CD4-positive, alpha-beta T cell treated with Interleukin-21 for 1 hour (primary cell): ENCODE data around the gene ZFYVE27.

ENCODE experiments used
- DNase-seq: peaks from one replicate; pipeline ENCODE4 v3.0.0-alpha.2; 2020

ZFYVE27 gene

DNA sequence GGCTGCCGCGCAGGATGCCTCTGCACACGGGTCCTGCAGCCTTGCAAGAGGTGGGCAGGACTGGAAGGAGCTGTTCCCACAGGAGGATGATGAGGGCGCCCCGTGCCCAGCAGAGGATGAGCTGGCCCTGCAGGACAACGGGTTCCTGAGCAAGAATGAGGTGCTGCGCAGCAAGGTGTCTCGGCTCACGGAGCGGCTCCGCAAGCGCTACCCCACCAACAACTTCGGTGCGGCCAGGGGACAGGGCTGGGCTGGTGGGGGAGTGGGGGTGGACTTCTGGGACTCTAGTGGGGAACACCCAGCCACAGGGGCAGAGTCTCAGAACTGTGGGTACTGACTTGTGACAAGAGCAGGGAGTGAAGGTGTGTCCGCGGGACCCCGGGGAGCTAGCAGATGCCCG, 16.0 kb downstream of the ZFYVE27 start:
- DNase-seq, result no peak

DNA sequence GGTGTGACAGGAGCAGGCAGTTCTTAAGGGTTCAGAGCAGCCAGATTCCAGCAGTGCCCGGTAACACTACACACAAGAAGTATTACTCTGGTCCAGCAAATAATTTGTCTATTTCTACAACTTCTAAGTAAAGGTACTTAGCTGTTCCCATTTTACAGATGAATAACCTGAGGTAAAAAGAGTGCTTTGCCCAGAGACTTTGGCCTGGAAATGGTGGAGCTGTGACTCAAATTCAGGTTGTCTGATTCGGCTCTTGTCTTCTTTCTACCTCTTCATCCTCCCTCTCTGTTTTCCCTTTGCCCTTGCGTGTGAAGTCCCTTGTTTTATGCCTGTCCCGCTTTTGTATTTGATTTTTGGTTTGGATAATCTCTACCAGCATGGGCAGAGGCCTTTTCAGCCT, 17.8 kb downstream of the ZFYVE27 start:
- no peak for DNase-seq

DNA sequence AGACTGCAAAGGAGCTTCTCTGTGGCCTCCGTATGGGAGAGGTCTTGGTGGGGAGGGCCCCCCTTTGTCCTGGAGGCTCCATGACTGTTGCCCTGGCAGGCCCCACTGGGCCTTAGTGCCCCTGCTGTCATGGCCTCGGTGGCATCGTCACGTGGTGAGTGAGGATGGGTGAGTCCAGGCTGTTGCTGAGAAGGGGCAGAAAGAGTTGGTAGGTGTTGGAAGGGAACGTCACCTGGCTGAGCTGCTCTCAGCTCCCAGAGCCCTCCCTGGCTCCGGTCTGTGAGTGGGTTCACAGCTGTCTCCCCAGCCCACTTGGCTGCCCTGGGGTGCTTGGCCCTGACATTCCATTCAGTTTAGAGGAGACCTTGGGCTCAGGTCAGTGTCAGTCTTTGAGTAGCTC, 18.8 kb downstream of the ZFYVE27 start:
- no peak for DNase-seq

DNA sequence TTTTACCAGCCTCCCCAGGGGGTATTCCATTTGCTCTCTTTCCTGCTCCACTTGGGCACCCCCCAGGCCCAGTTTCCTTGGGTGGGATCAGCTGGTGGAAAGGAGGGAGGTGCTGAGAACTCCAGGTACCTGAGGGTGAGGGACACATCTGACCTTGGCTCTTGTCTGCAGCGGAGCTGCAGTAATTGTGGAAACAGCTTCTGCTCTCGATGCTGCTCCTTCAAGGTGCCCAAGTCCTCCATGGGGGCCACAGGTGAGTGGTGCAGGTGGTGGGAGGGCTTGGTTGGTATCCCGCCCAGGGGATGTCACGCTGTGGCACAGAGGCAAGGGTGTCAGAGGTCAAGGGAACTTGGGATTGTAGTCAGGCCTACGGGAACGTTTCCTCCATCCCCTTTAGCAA, 20.5 kb downstream of the ZFYVE27 start:
- DNase-seq, result no peak

DNA sequence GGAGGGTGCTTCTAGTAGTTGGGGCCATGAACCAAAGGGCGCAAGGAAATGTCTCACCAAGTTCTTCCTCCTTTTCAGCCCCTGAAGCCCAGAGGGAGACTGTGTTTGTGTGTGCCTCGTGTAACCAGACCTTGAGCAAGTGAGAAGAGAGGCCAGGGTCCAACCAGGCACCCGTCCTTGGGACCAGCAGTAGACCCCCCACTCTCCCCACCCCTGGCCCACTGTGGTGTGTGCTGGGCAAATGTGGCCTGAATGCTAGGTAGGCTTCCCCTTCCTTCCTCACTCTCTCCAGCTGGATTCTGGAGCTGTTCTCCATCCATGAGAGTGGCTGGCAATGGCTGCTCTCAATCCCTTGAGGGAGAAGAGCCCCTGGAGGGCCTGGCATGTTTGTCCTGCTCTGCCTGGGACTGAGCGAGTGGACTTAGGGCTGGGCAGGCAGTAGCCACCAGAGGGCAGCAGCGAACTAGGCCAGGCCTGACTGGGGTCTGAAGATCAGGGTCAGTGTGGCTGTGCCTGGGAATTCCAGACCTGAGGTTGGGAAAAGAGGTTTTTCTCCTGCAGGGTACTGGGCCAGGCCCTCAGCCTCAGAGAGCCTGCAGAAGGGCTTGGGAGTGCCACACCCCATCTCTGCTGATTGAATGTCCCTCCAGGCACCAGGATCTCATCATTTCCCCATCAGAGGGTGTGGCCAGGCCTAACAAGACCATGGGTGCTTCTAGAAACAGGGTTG, 22.4 kb downstream of the ZFYVE27 start:
- DNase-seq, result peak; percentile 49

DNA sequence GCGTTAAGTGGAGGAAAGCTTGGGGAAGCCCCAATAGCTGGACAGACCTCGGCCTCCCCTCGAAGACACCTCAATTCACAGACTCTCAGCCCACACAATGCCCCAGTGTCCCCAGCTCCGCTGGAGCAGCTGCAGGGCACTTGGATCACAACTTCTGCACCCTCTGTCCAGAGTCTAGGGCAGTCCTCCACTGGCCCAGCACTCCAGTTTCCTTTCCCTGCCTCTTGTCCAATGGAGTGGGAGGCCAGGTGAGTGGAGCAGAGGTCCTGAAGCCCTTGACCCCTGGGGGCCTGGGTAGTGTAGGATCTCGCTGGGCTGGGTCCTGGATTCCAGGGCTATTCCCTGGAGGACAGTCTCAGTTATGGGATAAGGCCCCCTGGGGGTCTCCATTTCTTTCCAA, 23.0 kb downstream of the ZFYVE27 start:
- no peak for DNase-seq

DNA sequence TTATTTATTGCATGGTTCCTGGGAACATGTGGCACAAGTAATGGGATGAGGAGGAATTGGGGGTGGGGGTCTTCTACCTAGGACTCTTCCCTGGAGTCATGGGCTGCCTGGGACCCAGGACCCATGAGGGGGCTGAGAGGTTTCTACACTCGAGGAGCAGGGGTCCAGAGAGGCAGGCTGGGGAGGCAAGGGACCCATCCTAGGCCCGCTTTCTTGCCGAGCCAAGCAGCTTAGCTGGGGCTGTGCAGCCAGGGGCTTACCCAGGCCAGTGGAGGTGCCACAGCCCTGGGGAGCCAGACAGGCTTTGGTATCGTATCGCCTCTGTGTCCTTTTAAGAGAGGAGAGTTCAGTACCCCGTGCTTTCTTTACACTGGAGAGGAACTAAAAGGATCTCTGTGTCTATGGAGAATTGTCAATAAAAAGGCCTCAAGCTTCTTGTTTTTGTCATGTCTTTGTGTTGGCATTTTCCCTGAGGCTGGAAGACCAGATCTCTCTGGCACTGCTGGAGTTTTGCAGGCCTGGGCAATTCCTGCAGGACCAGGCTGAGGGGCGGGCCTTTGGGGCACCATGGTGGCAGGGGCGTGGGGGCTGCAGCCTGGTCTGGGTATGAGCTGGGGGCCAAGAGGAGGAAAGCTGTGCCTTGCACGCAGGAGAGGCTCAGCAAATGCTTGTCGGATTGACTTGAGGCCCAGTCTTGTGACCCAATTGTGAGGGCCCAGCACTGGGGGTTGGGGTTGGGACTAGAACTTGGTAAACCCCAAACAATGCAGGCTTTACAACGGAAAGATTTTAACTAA, 23.7 kb downstream of the ZFYVE27 start:
- DNase-seq, result no peak

DNA sequence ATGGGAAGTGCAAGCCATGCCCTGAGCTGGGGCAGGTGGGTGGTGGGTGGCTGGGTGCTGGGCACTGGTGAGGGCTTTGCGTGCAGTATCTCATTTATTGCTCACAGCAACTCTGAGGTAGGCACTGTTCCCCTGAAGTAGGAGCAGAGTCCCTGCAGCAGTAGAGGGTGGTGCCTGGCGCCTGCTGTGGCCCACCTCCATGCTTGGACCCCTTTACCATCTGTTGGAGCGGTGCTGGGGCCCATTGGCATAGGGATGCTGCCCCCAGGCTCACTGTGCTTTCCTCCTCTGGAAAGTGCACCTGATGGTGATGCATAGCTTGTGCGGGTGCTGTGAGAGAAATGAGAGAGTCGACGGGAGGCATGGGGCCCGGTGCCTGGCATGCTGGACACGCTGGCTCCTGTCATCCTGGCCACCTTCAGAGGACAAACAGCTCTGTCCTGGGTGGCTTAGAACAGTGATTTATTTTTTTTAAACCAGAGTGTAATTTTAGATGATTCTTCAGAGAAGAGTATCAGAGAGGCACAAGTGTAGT, 24.5 kb downstream of the ZFYVE27 start:
- no peak for DNase-seq

DNA sequence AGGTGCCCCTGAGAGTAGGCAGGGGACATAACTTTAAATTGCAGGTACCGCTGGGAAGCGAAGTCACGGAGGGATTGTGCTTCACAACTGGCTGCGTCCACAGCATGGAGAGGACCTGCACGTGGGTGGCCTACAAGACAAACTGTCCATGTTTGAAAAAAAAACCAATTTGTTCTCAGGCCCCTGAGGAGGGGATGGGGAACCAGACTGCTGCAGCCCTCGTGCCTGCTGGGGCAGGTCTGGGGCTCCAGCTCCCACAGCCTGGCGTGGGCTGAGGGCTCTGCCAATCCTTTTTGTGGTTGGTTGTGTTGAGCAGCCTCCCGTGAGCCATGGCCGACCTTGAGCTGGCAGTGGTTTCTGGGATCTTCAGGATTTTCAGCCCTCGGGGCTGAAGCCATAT, 25.1 kb downstream of the ZFYVE27 start:
- no peak for DNase-seq

DNA sequence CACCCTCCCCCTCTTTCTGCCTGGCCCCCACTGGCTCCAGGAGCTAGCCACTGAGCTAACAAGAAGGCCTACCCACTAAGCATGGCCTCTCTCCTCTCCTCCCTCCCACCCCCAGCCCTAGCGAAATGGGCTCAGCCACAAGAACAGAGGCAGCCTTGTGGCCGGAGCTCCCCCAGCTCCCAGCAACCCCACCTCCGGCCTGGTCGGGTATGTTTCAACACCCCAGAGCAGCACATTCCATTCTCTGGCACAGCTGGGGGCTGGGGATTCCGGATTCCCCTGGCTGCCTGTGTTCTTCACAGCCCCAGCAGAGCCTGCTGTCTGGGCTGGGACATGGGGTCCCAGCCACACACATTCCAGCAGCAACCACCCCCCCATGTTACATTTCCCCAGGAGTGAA, 25.9 kb downstream of the ZFYVE27 start:
- no peak for DNase-seq

DNA sequence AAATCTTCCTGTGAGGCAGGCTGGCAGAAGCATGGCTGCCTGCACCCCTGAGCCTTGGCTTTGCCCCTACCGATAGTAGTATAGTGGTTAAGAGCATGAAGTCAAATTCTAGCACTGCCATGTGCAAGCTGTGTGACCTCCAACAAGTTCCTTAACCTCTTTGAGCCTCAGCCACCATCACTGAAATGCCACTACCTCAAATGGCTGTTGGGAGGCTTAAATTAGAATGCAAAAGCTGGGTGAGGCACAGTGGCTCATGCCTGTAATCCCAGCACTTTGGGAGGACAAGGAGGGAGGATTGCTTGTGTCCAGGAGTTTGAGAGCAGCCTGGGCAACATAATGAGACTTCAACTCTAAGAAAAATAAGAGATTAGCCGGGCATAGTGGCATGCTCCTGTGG, 26.5 kb downstream of the ZFYVE27 start:
- no peak for DNase-seq

DNA sequence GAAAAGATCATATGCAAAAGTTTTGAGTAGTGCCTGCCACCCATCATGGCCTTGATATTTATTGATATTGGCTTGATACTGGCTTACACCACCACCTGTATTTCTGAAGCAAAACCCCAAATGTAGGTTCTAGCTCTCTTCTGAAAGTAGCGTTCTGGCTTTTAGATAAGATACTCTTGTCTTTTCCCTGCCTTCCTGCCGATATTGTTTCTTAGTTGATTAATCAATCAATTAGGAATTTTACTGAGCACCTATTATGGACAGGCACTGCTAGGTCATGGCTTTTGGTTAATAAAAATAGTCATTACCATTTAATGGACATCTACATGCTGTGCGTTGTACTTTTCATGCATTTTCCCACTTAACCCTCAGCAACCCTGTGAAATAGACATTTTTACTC, 27.0 kb downstream of the ZFYVE27 start:
- DNase-seq, result no peak

DNA sequence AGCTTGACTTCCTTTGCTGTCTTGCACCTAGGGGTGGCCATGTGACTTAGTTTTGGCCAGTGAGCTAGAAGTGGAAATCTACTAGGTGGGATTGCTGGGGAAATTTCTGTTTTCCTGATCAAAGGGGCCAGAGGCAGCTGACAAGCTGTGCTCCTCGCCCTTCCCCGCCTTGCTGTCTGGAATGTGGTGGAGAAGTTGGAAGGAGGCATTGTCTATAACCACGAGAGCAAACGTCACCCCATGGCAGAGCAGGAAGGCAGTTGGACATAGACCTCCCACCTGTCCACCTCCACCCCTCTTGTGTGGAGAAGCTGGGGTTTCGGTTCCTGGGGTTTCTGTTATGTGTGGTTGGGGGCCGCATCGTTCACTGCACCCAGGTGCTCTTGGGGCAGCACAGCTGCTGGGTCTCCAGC, 27.6 kb downstream of the ZFYVE27 start:
- DNase-seq, result no peak

DNA sequence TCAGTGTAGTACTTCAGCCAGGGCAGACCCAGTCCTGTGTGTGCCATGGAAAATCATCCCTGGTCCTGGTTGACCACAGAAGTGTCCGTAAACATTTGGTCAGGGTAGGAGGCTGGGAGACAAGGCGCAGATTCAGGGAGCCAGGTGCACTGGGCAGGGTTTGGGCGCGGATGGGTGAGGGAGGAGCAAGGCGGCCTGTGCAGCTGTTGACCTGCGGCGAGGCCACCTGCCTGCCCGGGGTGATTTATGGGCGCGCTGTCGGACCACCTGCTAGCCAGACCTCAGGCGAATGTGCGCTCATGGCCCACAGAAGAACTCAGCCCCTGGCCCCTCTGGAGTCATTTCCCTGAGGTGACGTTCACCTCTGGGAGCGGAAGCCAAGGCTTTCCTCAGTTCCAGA, 28.3 kb downstream of the ZFYVE27 start:
- DNase-seq, result no peak

DNA sequence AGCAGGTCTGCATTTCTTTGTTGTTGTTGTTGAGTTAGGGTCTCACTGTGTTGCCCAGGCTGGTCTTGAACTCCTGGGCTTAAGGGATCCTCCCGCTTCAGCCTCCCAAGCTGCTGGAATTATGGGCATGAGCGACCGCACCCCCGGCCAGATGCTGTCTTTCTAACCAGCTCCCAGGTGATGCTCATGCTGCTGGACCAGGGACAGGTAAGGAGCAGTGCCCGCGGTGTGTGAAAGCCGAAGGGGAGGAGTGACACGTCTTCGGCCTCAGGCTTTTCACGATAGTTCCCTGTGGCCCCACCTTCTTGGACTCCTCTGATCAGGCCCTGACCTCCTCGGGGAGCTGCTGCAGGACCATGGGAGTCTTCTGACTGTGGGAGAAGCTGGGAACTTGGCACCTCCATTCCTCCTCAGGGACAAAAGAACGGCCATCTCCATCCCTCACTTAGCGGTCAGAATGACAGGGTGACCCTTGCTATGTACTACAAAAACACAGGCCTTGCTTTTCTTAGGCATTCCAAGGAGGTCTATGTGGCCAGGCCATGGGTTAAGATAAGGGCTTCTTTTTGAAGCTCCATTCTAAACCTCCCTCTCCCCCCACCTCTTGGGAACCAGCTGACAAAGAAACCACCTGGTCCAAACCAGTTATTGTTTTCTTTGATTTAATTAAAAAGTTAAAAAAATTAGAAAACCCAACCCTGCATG, 29.3 kb downstream of the ZFYVE27 start:
- DNase-seq, result no peak

DNA sequence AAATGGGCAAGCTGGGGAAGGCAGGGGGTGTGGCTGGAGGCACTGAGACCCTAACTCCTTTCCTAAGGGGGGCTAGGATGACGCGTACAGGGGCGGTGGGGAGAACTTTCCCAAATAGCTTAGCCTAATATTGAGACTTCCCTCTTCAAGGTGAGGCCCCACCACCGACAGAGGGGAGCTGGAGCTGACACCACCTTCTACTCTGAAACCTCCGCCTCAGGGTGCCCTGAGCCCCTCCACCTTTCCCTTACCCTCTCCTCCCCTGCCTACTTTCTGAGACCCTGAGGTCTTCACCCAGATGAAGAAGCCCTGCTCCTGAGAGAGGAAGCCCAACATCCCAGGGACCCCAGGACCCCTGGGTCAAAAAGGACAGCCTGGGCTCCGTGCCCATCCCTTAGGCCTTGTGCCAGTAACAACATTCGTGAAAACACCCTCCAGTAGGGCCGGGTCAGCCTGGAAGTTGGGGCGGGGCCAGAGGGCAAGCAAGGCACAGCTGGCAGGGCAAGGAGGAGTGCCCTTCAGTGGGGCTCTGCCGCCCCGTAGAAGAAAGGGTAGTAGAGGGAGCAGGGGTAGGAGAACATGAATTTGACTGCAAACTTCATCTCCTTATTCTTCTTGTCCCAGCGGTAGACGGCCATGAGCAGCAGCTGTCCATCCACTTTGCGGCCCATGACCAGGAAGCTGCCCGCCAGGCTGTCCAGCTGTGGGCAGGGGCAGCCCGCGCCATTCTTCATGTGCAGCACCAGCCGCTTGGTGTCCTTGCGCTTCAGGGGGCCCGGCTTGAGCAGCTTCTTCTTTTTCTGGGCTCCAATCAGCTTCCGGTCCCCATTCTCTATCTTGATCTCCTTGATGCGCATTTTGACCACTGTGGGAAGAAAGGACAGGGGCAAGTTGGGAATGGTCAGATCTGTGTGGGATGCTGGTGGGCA, 30.3 kb downstream of the ZFYVE27 start:
- no peak for DNase-seq

DNA sequence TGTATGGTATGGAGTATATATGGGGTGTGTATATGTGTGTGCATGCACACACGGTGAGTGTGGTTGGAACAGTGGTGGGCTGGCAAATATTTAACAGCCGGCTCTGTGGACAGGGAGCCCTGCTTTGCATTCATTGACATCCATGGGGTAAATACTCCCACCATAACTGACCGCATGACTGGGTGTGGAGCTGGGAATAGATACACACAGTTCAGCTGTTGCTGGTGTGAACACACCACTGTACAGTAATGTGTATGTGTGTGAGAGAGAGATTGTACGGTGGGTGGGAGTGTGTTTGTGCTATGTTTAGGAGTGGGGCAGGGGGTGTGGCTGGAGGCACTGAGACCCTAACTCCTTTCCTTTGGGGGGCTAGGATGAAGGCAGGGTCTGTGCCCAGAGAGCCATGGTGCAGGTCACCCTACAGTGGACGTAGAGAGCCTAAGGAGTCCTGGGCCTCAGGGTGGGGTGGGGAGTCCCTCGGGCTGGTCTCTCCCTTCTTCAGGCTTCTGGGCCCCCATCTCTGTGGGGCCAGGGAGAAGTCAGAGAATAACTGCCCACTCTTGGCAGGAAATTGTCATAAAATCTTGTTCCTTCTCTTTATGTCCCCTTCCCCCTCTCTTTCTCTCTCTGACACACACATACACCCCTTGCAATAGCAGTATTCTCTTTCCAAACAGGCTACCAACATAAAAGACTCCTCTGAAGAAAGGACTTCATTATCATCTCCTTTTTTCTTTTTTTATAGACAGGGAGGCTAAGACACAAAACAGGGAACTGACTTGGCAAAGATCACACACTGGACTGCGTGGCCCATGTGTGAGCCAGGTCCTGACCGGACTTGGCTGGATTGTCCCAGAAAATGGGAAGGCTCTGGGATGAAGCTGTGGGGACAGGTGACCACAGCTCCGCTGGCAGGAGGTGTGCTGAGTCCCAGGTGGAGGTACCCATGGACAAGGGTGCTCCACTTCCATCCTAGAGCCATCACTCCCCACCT, 31.7 kb downstream of the ZFYVE27 start:
- DNase-seq, result no peak

DNA sequence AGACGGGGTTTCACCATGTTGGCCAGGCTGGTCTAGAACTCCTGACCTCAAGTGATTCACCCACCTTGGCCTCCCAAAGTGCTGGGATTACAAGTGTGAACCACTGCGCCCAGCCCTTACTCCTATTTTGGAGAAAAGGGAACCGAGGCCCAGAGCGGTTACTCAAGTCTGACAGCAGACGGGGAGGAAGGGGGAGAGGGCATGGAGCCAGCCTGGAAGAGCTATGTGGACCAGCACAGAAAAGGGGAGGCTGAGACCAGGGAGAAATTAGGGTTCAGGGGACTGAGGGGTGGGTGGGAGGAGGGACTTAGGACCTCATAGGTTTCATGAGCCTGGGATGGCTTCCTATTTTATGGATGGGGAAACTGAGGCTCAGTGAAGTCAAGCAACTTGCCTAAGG, 33.3 kb downstream of the ZFYVE27 start:
- DNase-seq, result no peak

DNA sequence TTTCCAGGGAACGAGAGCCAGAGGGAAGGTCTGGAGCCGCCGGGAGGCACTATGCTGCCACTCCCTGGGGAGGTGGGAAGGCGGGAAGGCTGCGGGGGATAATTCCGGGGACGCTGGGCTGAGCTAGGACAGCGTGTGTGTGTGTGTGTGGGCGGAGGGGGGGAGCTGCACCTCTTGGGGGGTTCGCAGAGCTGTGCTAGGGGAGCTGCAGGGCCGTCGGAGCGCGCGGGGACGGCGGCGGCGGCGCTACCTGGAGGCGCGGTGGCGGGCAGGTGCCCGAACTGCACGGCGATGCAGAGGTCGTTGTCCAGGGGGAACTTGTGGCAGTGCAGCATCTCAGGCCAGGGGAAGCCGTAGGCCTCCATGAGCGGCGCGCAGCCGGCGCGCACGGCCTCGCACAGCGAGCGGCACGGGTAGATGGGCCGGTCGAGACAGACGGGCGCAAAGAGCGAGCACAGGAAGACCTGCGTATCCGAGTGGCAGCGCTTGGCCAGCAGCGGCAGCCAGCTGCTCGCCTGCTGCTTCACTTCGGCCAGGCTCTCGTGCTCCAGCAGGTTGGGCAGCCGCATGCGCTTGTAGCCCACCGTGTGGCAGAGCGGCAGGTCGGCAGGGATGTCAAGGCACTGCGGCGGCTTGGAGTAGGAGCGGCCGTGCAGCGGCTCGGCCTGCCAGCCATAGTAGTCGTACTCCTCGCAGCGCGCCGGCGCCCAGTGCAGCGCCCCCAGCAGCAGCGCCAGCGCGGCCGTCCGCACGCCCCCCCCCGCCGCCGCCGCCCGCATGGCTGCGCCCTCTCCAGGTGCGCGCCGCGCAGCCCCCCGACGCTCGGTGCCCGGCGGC, 34.3 kb downstream of the ZFYVE27 start:
- DNase-seq, result no peak
